H1 (cell line): Measurements from ENCODE around the gene BCL2L13. TPM values are rescaled to one million over a fixed set of nuclear protein-coding genes. Genes with fewer than 3 reads are reported as not detected.

Experiments
- CTCF ChIA-PET: fragments of 300-600 bp; sonication (Branson Sonifier 250); formaldehyde crosslinking; loops from one replicate; lab custom pipeline; 2021; ENCODE audit not compliant: partially characterized antibody; lab: Charles Lee
- POLR2A ChIA-PET: fragments of 300-600 bp; sonication (Branson Sonifier 250); formaldehyde crosslinking; loops from one replicate; lab custom pipeline; 2021; ENCODE audit warnings: inconsistent platforms; ENCODE audit not compliant: partially characterized antibody; lab: Charles Lee
- DNase-seq, 2 experiments: peaks; one replicate each; pipeline versions ENCODE4 v3.0.0 to v3.0.0-alpha.2; 2010 to 2022; ENCODE audit warnings: low spot score in 2 of 2, low read depth in 1 of 2, mixed read lengths in 1 of 2
- FAIRE-seq: peaks from 2 replicates; lab custom pipeline; 2011; peaks lifted over from hg19 to GRCh38; lab: Jason Lieb, UNC
- H2AFZ ChIP-seq: 2 replicates; pipeline ENCODE4 v1.8.1; 2012; ENCODE audit warnings: low read length, inconsistent platforms
- H2AK5ac ChIP-seq: 2 replicates; pipeline ENCODE4 v1.6.1; 2013; ENCODE audit warnings: low read depth, low read length
- H2BK120ac ChIP-seq: replicated peaks from 2 replicates; pipeline ENCODE3; 2013; ENCODE audit warnings: low read depth, low read length, inconsistent platforms
- H2BK12ac ChIP-seq: 2 replicates; pipeline ENCODE4 v1.6.1; 2013; ENCODE audit warnings: low read depth, low read length
- H2BK15ac ChIP-seq: 2 replicates; pipeline ENCODE4 v1.6.1; 2013; ENCODE audit warnings: low read length
- H2BK20ac ChIP-seq: 2 replicates; pipeline ENCODE4 v1.6.1; 2013; ENCODE audit warnings: low read length
- H2BK5ac ChIP-seq: 2 replicates; pipeline ENCODE4 v1.6.1; 2013; ENCODE audit warnings: low read depth, low read length
- H3K14ac ChIP-seq: 2 replicates; pipeline ENCODE4 v1.6.1; 2013; ENCODE audit warnings: inconsistent platforms; ENCODE audit not compliant: insufficient read length
- H3K18ac ChIP-seq: 2 replicates; pipeline ENCODE4 v1.6.1; 2013; ENCODE audit warnings: low read length; ENCODE audit errors: extremely low read depth
- H3K23ac ChIP-seq: 2 replicates; pipeline ENCODE4 v1.6.1; 2013; ENCODE audit warnings: inconsistent platforms; ENCODE audit not compliant: insufficient read length
- H3K23me2 ChIP-seq: 2 replicates; pipeline ENCODE4 v1.6.1; 2013; ENCODE audit warnings: low read depth, low read length
- H3K27ac ChIP-seq: 2 replicates; pipeline ENCODE4 v1.6.1; 2011; ENCODE audit warnings: low read depth, low read length, inconsistent platforms
- H3K27me3 ChIP-seq, 4 experiments: replicated peaks in 1 of 4; 1 replicate in 1 of 4; 2 replicates in 3 of 4; pipeline versions ENCODE4 v1.6.1 to v1.8.1; 2011 to 2013; ENCODE audit warnings: low read length in 3 of 4, mild to moderate bottlenecking in 3 of 4, inconsistent platforms in 2 of 4, mixed read lengths in 2 of 4, moderate library complexity in 1 of 4; ENCODE audit not compliant: control insufficient read depth in 3 of 4, insufficient read depth in 3 of 4; ENCODE audit errors: extremely low read depth in 1 of 4
- H3K36me3 ChIP-seq, 4 experiments: 2 replicates each; pipeline versions ENCODE4 v1.6.1 to v1.8.1; 2011 to 2013; ENCODE audit warnings: mild to moderate bottlenecking in 4 of 4, low read length in 3 of 4, moderate library complexity in 2 of 4, control low read depth in 1 of 4, inconsistent platforms in 1 of 4; ENCODE audit not compliant: insufficient read depth in 4 of 4, control insufficient read depth in 2 of 4
- H3K4ac ChIP-seq: replicated peaks from 2 replicates; pipeline ENCODE3; 2013; ENCODE audit warnings: low read length, low read depth, mixed read lengths, inconsistent platforms; ENCODE audit not compliant: insufficient read length
- H3K4me1 ChIP-seq, 4 experiments: replicated peaks in 1 of 4; 1 replicate in 1 of 4; 2 replicates in 3 of 4; pipeline versions ENCODE4 v1.6.1 to v1.8.1; 2011 to 2013; ENCODE audit warnings: low read length in 3 of 4, inconsistent platforms in 2 of 4, mixed read lengths in 1 of 4; ENCODE audit not compliant: insufficient read depth in 4 of 4, control insufficient read depth in 3 of 4
- H3K4me2 ChIP-seq, 2 experiments: 2 replicates each; pipeline versions ENCODE4 v1.6.1 to v1.8.1; 2011 to 2013; ENCODE audit warnings: low read depth in 2 of 2, low read length in 2 of 2, control low read depth in 1 of 2, inconsistent platforms in 1 of 2, mild to moderate bottlenecking in 1 of 2; ENCODE audit not compliant: insufficient read depth in 1 of 2
- H3K4me3 ChIP-seq, 4 experiments: fragments of 200-600, 300-600 bp in 1 of 4; sonication (generic), shearing (Covaris generic), sonication (Bioruptor Twin) in 1 of 4; 2 replicates each; pipeline versions ENCODE4 v1.5.1 to v1.8.1; 2011 to 2016; ENCODE audit warnings: low read length in 4 of 4, low read depth in 3 of 4, control low read depth in 2 of 4, inconsistent platforms in 2 of 4, mild to moderate bottlenecking in 2 of 4, mixed read lengths in 1 of 4, moderate library complexity in 1 of 4; ENCODE audit not compliant: insufficient read depth in 2 of 4; ENCODE audit errors: extremely low read depth in 1 of 4
- H3K56ac ChIP-seq: replicated peaks from 2 replicates; pipeline ENCODE3; 2013; ENCODE audit warnings: low read depth, mild to moderate bottlenecking, mixed read lengths, low read length, inconsistent platforms; ENCODE audit not compliant: insufficient read length
- H3K79me1 ChIP-seq: 2 replicates; pipeline ENCODE4 v1.6.1; 2013; ENCODE audit warnings: low read depth, low read length, control low read depth
- H3K79me2 ChIP-seq, 2 experiments: 2 replicates each; pipeline versions ENCODE4 v1.6.1 to v1.8.1; 2012 to 2013; ENCODE audit warnings: low read length in 2 of 2, mild to moderate bottlenecking in 2 of 2, inconsistent platforms in 1 of 2; ENCODE audit not compliant: insufficient read depth in 2 of 2, control insufficient read depth in 1 of 2
- H3K9ac ChIP-seq, 4 experiments: replicated peaks in 1 of 4; 1 replicate in 1 of 4; 2 replicates in 3 of 4; pipeline versions ENCODE4 v1.6.1 to v1.8.1; 2011 to 2013; ENCODE audit warnings: low read depth in 3 of 4, low read length in 3 of 4, control low read depth in 2 of 4, mild to moderate bottlenecking in 2 of 4, moderate library complexity in 2 of 4, inconsistent platforms in 1 of 4; ENCODE audit errors: extremely low read depth in 1 of 4
- H3K9me3 ChIP-seq, 2 experiments: 2 replicates each; pipeline versions ENCODE4 v1.6.1 to v1.8.1; 2012 to 2013; ENCODE audit warnings: mild to moderate bottlenecking in 2 of 2, moderate library complexity in 2 of 2, control low read depth in 1 of 2, inconsistent platforms in 1 of 2, low read depth in 1 of 2, low read length in 1 of 2, mixed read lengths in 1 of 2; ENCODE audit not compliant: insufficient read depth in 2 of 2
- H4K20me1 ChIP-seq, 2 experiments: replicated peaks in 1 of 2; 2 replicates each; pipeline versions ENCODE3 to v1.8.1; 2011 to 2013; ENCODE audit warnings: inconsistent platforms in 2 of 2, low read length in 2 of 2, mild to moderate bottlenecking in 1 of 2; ENCODE audit not compliant: insufficient read depth in 2 of 2, control insufficient read depth in 1 of 2
- H4K5ac ChIP-seq: 2 replicates; pipeline ENCODE4 v1.6.1; 2013; ENCODE audit warnings: low read length, low read depth, mixed read lengths, inconsistent platforms; ENCODE audit not compliant: insufficient read length
- H4K8ac ChIP-seq: 2 replicates; pipeline ENCODE4 v1.8.0; 2013; ENCODE audit warnings: mild to moderate bottlenecking, moderate library complexity, low read length, inconsistent platforms; ENCODE audit not compliant: insufficient read depth; ENCODE audit errors: extremely low read depth
- H4K91ac ChIP-seq: replicated peaks from 2 replicates; pipeline ENCODE3; 2013; ENCODE audit warnings: low read length, mixed read lengths, inconsistent platforms; ENCODE audit not compliant: insufficient read length
- BRCA1 ChIP-seq: IDR thresholded peaks from 2 replicates; pipeline ENCODE4 v1.6.1; 2012; ENCODE audit warnings: low read depth, low read length, improper control_type of control experiment
- CBX5 ChIP-seq: fragments of 300-800, 300-1000 bp; sonication (generic); IDR thresholded peaks from 2 replicates; pipeline ENCODE4 v1.7.1; 2016; ENCODE audit warnings: antibody characterized with exemption, low read length, low read depth
- CTCF ChIP-seq, 3 experiments: IDR thresholded peaks; 1 replicate in 2 of 3; 2 replicates in 1 of 3; pipeline versions ENCODE4 v1.5.1 to v1.6.1; 2011; ENCODE audit warnings: low read length in 3 of 3, mild to moderate bottlenecking in 3 of 3, inconsistent platforms in 2 of 3, low read depth in 1 of 3, moderate library complexity in 1 of 3; ENCODE audit not compliant: insufficient read depth in 1 of 3; ENCODE audit errors: control extremely low read depth in 1 of 3
- E2F6 ChIP-seq: IDR thresholded peaks from 2 replicates; pipeline ENCODE4 v1.6.1; 2012; ENCODE audit warnings: inconsistent platforms
- FOSL1 ChIP-seq: IDR thresholded peaks from 2 replicates; pipeline ENCODE4 v1.6.1; 2011; ENCODE audit warnings: mild to moderate bottlenecking, low read depth, low read length, moderate library complexity; ENCODE audit not compliant: insufficient read depth
- JUN ChIP-seq: IDR thresholded peaks from 2 replicates; pipeline ENCODE4 v1.6.1; 2011; ENCODE audit warnings: low read depth, mild to moderate bottlenecking, improper control_type of control experiment, low read length
- MAFK ChIP-seq: IDR thresholded peaks from 2 replicates; pipeline ENCODE4 v1.6.1; 2012; ENCODE audit warnings: low read depth, mild to moderate bottlenecking, improper control_type of control experiment, low read length
- MAX ChIP-seq: IDR thresholded peaks from 2 replicates; pipeline ENCODE4 v1.6.1; 2012; ENCODE audit warnings: inconsistent platforms
- POLR2A ChIP-seq, 2 experiments: IDR thresholded peaks; 1 replicate in 1 of 2; 2 replicates in 1 of 2; pipeline ENCODE4 v1.6.1; 2011; ENCODE audit warnings: low read depth in 2 of 2, low read length in 2 of 2, mild to moderate bottlenecking in 2 of 2; ENCODE audit errors: control extremely low read depth in 1 of 2
- SUZ12 ChIP-seq: fragments of 200-600 bp; sonication (generic); IDR thresholded peaks from 2 replicates; pipeline ENCODE4 v1.6.1; 2012; ENCODE audit warnings: mild to moderate bottlenecking, inconsistent platforms, low read length, moderate library complexity, mixed read lengths
- TEAD4 ChIP-seq: IDR thresholded peaks from 2 replicates; pipeline ENCODE4 v1.6.1; 2012; ENCODE audit warnings: low read depth, low read length, inconsistent platforms, mixed read lengths
- WGBS, 2 experiments: shearing (Covaris generic) in 1 of 2; methylation state at CpG; one replicate each; pipeline versions ENCODE4 v1.1.6 to v1.1.7; 2013 to 2015; ENCODE audit warnings: low lambda C conversion rate in 2 of 2, mixed read lengths in 2 of 2, inconsistent platforms in 1 of 2, low coverage in 1 of 2, missing lambda C conversion rate in 1 of 2; ENCODE audit not compliant: insufficient replicate concordance in 2 of 2, insufficient coverage in 1 of 2, insufficient read length in 1 of 2; ENCODE audit errors: extremely low coverage in 1 of 2, missing lambda C conversion rate in 1 of 2; 5-methylcytosine and 5-hydroxymethylcytosine counted together
- polyA plus RNA-seq, 7 experiments: library from polyadenylated mRNA; depleted of rRNA in 3 of 7; stranded (reverse) in 5 of 7; unstranded in 2 of 7; fragments of >200 nt in 5 of 7; fragments of 200-250 nt in 2 of 7; gene quantifications; 1 replicate in 5 of 7; 2 replicates in 1 of 7; 4 replicates in 1 of 7; pipeline versions ENCODE4 v1.2.1 to v1.2.3, GENCODE V29; 2011 to 2013; ENCODE audit warnings: missing spikeins in 2 of 7, mixed read lengths in 2 of 7
- total RNA-seq: library from RNA; stranded (reverse); fragmentation: NEBNext Ultra II Directional; extraction: Animal tissue kit (Norgen Biotek cat#: 25700); gene quantifications from 2 replicates; pipeline ENCODE4 v1.2.1, GENCODE V29; 2021

Gene BCL2L13
- total and polyA plus RNA-seq, 2 of the 8 experiments (the other 6 are each of a cell fraction or from before 2014, with no cell fraction given): 20.7 to 35.0 TPM

- Histone ChIP-seq H3K27me3 (no peaks in the 10 kb centered on the region), H2BK15ac (no peak overlapping the region), H3K4me2 (no peak overlapping the region), H3K23ac (no peak overlapping the region), H3K4me1 (no peaks in the 10 kb centered on the region), H3K23me2 (no peaks in the 10 kb centered on the region), H3K9ac (no peak overlapping the region), H2AK5ac (no peak overlapping the region), H3K56ac (no peak overlapping the region), H3K9me3 (no peaks in the 10 kb centered on the region), H3K18ac (no peak overlapping the region), H4K91ac (no peak overlapping the region), H3K79me1 (no peaks in the 10 kb centered on the region; the same call in 1 of the 2 replicates), H3K27ac (no peak overlapping the region), H3K4me3 (no peak overlapping the region), H2BK120ac (no peak overlapping the region), H2AFZ (no peak overlapping the region), H3K36me3 (peaks cover 0 to 2% (median 0%) of the 10 kb centered on the region in 4 experiments; a peak in 2 of 8 replicates), H2BK12ac (no peak overlapping the region), H4K5ac (no peak overlapping the region), H2BK20ac (no peak overlapping the region), H4K20me1 (no peaks in the 10 kb centered on the region), H2BK5ac (no peak overlapping the region), H3K4ac (no peak overlapping the region), H4K8ac (no peak overlapping the region), H3K79me2 (no peaks in the 10 kb centered on the region), H3K14ac (no peak overlapping the region)
- ChIA-PET CTCF (no interaction called here), POLR2A (interaction anchor here (1.0 to 1.7 kb wide), 2 partner anchors 10 to 13 kb away, joined by 3 to 4 read pairs; no protein-coding TSS in a partner anchor)
- FAIRE-seq: no peak
- WGBS, 2 experiments: 91% methylated on average over 10 of the region's 10 CpGs; no CpG with 5 or more reads in 1 of the 2 experiments
- no peak for DNase-seq
- TF ChIP-seq SUZ12 (no peak), E2F6 (no peak), CTCF (IDR thresholded peaks at IDR 0.05; ENCODE audit: control extremely low read depth in 1 of 3, insufficient read depth in 1 of 3, low read depth in 1 of 3, low read length in 3 of 3) (no peak), TEAD4 (no peak), MAFK (no peak), BRCA1 (no peak), POLR2A (IDR thresholded peaks at IDR 0.05; ENCODE audit: control extremely low read depth in 1 of 2, low read depth in 2 of 2, low read length in 2 of 2) (no peak), JUN (no peak), MAX (no peak), FOSL1 (no peak), CBX5 (no peak)
Observed at GRCh38 chr22:17656870-17657395, 18.4 kb downstream of the BCL2L13 start.
